Bronchial epithelial cell (primary cell): ENCODE results near the gene UBE2C. TPM values are rescaled to one million over a fixed set of nuclear protein-coding genes. Genes with fewer than 3 reads are reported as not detected.
A peak's percentile ranks its signal among the peaks of the same experiment; 100 is the strongest.
"Not testable (repeated sequence)": the region's sequence is repeated elsewhere in the genome, so short reads cannot be mapped to it uniquely, and the experiment has no call there.

Experiments
- DNase-seq: peaks from one replicate; pipeline ENCODE4 v3.0.0-alpha.2; 2010; ENCODE audit warnings: low read depth
- FAIRE-seq: peaks from 2 replicates; lab custom pipeline; 2011; peaks lifted over from hg19 to GRCh38; lab: Jason Lieb, UNC
- H3K27me3 ChIP-seq: 2 replicates; pipeline ENCODE4 v1.5.1; 2011; ENCODE audit warnings: low read length; ENCODE audit not compliant: control insufficient read depth, insufficient read depth
- H3K36me3 ChIP-seq: 2 replicates; pipeline ENCODE4 v1.5.1; 2011; ENCODE audit warnings: low read length; ENCODE audit not compliant: control insufficient read depth, insufficient read depth
- H3K4me3 ChIP-seq: 2 replicates; pipeline ENCODE4 v1.5.1; 2011; ENCODE audit warnings: mild to moderate bottlenecking, low read depth, low read length, control low read depth
- total RNA-seq: library from RNA; depleted of rRNA; stranded (reverse); fragments of >200 nt; gene quantifications from 2 replicates; pipeline ENCODE4 v1.2.1, GENCODE V29; 2014
- TF ChIP-seq, protein P1 (sequence below): IDR thresholded peaks from 2 replicates; pipeline ENCODE4 v1.5.1; 2011; ENCODE audit warnings: mild to moderate bottlenecking, moderate library complexity, low read length, control low read depth, inconsistent platforms; ENCODE audit not compliant: insufficient read depth, severe bottlenecking

The UBE2C gene
- total RNA-seq, 1 donor from 2014 or later, result 0.26 TPM

DNA sequence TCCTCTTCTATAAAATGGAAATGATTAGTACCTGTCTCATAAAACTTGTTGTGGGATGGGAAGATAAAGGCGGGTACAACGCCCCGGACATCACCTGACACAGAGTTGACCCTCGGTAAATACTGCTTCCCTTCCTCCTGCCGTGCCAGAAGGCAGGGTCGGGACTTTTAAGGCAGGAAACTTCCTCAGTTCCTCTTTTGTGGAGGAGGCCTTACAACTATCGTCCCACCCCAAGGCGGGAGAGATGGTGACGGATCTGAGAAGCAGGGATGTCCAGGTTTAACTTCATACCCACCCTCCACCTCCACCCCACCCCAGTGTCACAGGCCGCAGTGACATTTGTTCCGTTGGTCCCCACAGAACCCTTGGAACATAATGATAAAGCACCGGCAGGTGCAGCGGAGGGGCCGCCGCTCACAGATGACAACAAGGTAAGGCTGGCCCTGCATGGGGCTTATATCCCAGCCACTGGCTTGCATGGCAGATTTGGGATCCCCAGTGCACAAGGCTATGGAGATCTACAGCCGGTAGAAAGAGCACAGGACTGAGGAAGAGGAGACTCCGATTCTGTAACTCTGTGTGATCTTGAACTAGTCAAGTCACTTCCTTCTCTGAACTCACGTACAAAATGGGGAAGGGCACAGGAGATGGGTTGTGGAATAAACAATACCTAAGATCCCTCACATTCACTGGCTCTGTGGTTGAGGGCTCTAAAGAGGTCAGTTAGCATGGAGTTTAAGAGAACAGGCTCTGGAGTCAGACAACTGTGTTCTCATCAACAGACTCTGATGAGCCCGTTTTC, 19.9 kb upstream of the UBE2C start:
- no peak for FAIRE-seq
- TF ChIP-seq, protein P1, sequence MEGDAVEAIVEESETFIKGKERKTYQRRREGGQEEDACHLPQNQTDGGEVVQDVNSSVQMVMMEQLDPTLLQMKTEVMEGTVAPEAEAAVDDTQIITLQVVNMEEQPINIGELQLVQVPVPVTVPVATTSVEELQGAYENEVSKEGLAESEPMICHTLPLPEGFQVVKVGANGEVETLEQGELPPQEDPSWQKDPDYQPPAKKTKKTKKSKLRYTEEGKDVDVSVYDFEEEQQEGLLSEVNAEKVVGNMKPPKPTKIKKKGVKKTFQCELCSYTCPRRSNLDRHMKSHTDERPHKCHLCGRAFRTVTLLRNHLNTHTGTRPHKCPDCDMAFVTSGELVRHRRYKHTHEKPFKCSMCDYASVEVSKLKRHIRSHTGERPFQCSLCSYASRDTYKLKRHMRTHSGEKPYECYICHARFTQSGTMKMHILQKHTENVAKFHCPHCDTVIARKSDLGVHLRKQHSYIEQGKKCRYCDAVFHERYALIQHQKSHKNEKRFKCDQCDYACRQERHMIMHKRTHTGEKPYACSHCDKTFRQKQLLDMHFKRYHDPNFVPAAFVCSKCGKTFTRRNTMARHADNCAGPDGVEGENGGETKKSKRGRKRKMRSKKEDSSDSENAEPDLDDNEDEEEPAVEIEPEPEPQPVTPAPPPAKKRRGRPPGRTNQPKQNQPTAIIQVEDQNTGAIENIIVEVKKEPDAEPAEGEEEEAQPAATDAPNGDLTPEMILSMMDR, result no peak

DNA sequence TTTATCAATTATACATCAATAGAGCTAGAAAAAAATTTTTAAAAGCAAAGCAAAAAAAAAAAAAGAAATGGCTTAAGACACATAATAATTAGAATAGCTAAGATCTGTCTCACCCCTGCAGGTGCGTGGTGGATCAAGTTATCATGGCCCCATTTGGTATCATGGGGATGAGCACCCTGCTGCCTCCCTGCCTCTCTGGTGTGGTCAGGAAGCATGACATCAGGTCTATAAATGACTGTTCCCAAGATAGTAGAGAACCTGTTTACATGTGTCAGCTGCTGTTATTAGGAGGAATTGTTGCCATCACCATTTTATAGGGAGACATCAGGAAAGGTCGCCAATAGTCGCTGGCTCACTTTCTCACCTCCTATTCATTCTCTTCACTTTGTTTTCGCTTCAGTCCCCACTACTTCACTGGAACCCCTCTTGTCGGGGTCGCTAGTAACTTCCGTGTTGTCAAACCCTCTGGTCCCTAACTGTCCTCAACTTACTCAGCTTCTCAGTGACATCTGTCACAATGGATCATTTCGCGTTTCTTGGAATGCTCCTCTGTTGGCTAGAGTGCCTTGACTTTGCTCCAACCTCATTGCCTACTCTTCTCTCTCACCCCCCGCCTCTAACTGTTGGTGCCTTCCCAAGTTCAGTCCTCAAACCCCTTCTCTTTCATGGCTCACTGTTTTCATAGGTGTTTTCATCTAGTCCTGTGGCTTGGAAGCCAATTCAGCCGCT, 15.9 kb upstream of the UBE2C start:
- TF ChIP-seq, protein P1, result no peak
- Histone ChIP-seq H3K27me3 (no peaks in the 10 kb centered on the region), H3K4me3 (no peak overlapping the region), H3K36me3 (peaks cover 18% of the 10 kb centered on the region)
- FAIRE-seq (no peak), DNase-seq (no peak)

More for the DNA sequence above, 19.9 kb upstream of the UBE2C start:
- H3K27me3 ChIP-seq, result no peaks in the 10 kb centered on the region
- H3K36me3 ChIP-seq, result peaks cover 15% of the 10 kb centered on the region
- peak overlapping the region; percentile 97 for H3K4me3 ChIP-seq
- DNase-seq, result no peak

DNA sequence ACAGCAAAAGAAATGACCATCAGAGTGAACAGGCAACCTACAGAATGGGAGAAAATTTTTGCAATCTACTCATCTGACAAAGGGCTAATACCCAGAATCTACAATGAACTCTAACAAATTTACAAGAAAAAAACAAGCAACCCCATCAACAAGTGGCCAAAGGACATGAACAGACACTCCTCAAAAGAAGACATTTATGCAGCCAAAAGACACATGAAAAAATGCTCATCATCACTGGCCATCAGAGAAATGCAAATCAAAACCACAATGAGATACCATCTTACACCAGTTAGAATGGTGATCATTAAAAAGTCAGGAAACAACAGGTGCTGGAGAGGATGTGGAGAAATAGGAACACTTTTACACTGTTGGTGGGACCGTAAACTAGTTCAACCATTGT, 14.9 kb upstream of the UBE2C start:
- H3K27me3 ChIP-seq, FAIRE-seq: not testable (repeated sequence)
- H3K36me3 ChIP-seq, result peaks cover 22% of the 10 kb centered on the region

DNA sequence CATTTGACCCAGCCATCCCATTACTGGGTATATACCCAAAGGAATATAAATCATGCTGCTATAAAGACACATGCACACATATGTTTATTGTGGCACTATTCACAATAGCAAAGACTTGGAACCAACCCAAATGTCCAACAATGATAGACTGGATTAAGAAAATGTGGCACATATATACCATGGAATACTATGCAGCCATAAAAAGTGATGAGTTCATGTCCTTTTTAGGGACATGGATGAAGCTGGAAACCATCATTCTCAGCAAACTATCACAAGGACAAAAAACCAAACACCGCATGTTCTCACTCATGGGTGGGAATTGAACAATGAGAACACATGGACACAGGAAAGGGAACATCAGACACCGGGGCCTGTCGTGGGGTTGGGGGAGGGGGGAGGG, 14.5 kb upstream of the UBE2C start:
- not testable (repeated sequence) for H3K4me3 ChIP-seq, H3K27me3 ChIP-seq, FAIRE-seq, DNase-seq
- H3K36me3 ChIP-seq, result peaks cover 25% of the 10 kb centered on the region

More for the DNA sequence above, 14.9 kb upstream of the UBE2C start:
- DNase-seq, H3K4me3 ChIP-seq: not testable (repeated sequence)

DNA sequence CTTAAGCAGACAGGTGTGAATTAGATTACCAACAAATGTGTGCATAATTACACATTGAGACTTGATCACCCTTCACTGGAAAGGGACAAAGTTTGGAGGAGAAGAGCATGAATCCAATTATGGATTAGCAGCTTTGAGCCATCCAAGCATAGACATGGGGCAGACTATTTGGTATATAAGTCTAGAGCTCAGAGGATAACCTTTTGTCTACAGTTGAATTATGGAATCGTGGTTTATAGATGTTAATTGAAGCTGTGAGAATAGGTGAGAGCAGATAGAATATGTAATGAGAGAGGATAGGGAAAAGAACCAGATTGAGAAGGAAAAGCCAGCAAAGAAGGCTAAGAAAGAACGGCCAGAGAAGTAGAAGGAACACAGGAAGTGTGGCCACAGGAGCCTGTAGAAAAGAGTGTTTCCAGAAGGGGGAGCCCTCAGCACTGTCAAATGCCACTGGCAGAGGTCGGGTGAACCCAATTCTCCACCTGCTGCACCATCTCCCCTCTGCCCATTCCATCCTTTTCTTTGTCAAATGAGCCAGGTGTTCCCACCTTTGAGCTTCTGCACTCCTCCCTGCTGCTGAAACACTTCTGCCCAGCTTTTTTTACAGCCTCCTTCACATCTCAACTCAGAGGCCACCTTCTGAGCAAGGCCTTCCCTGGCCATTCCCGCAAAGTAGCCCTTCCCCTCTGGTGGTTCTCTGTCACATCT, 13.4 kb upstream of the UBE2C start:
- DNase-seq (peak; percentile 48), FAIRE-seq (no peak)
- H3K36me3 ChIP-seq, result peaks cover 27% of the 10 kb centered on the region
- H3K4me3 ChIP-seq, result no peak overlapping the region
- TF ChIP-seq, protein P1, result peak; percentile 95
- H3K27me3 ChIP-seq, result no peaks in the 10 kb centered on the region

DNA sequence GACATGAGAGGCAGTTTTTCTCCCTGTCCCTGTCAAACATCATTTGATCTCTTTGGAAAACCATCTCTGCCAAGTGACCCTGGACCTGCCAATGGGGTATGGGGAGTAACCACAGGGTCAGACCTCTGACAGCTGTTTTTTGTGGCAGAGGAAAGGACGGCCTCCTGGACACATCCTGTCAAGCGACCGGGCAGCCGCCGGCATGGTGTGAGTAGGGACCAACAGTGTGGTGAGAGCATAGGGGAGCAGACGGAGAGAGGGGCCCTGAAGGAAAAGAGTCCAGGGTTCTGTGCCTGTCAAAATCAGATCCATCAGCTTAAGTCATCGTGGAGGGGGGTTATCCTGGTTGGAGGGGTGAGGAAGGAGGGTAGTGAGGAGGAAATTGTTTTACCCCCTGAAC, 10.6 kb upstream of the UBE2C start:
- no peaks in the 10 kb centered on the region for H3K27me3 ChIP-seq
- DNase-seq (no peak), FAIRE-seq (no peak)
- H3K36me3 ChIP-seq, result peaks cover 30% of the 10 kb centered on the region
- H3K4me3 ChIP-seq, result no peak overlapping the region
- TF ChIP-seq, protein P1, result no peak
